HepG2 (cell line): ENCODE measurements around the gene AKR7A3. TPM values are rescaled to one million over a fixed set of nuclear protein-coding genes. Genes with fewer than 3 reads are reported as not detected.
A peak's percentile ranks its signal among the peaks of the same experiment; 100 is the strongest.

ENCODE experiments used
- EP300 ChIP-seq, 3 experiments: sonication (generic) in 1 of 3; formaldehyde crosslinking in 1 of 3; IDR thresholded peaks; 2 replicates each; pipeline versions ENCODE4 v1.5.1 to v1.6.1; 2011 to 2020; ENCODE audit warnings: low read depth in 2 of 3, low read length in 2 of 3, borderline replicate concordance in 1 of 3, improper control_type of control experiment in 1 of 3, mild to moderate bottlenecking in 1 of 3, missing genetic modification reagents in 1 of 3, moderate library complexity in 1 of 3
- ERF ChIP-seq: IDR thresholded peaks from 2 replicates; pipeline ENCODE4 v1.6.1; 2018; ENCODE audit warnings: missing biosample characterization, missing genetic modification reagents
- FOXJ3 ChIP-seq: sonication (generic); formaldehyde crosslinking; IDR thresholded peaks from 2 replicates; pipeline ENCODE4 v1.4.0; 2020; ENCODE audit warnings: missing genetic modification reagents, mild to moderate bottlenecking, borderline replicate concordance
- HOXD1 ChIP-seq: sonication (generic); formaldehyde crosslinking; IDR thresholded peaks from 2 replicates; pipeline ENCODE4 v1.5.0; 2020; ENCODE audit warnings: missing genetic modification reagents
- MIER3 ChIP-seq: IDR thresholded peaks from 2 replicates; pipeline ENCODE4 v1.6.1; 2016; ENCODE audit warnings: missing compliant biosample characterization, borderline replicate concordance
- NCOA1 ChIP-seq: sonication (generic); formaldehyde crosslinking; IDR thresholded peaks from 2 replicates; pipeline ENCODE4 v1.9.0; 2021; ENCODE audit warnings: missing genetic modification reagents
- NFKB2 ChIP-seq: sonication (generic); formaldehyde crosslinking; IDR thresholded peaks from 2 replicates; pipeline ENCODE4 v1.4.0; 2020; ENCODE audit warnings: missing genetic modification reagents, borderline replicate concordance
- POLR2A ChIP-seq, 2 experiments: IDR thresholded peaks; 2 replicates each; pipeline ENCODE4 v1.6.1; 2011; ENCODE audit warnings: low read depth in 2 of 2, low read length in 2 of 2, mild to moderate bottlenecking in 1 of 2, moderate library complexity in 1 of 2; ENCODE audit not compliant: insufficient read depth in 1 of 2
- POLR2AphosphoS5 ChIP-seq: IDR thresholded peaks from 2 replicates; pipeline ENCODE4 v1.6.1; 2012; ENCODE audit warnings: low read depth, low read length
- PPARG ChIP-seq: conservative IDR thresholded peaks from 2 replicates; pipeline ENCODE4 v1.6.1; 2016; ENCODE audit warnings: missing biosample characterization, missing genetic modification reagents
- SRF ChIP-seq: IDR thresholded peaks from 2 replicates; pipeline ENCODE4 v1.6.1; 2011; ENCODE audit warnings: mild to moderate bottlenecking, low read depth, low read length, moderate library complexity
- TERF1 ChIP-seq: sonication (generic); formaldehyde crosslinking; IDR thresholded peaks from 2 replicates; pipeline ENCODE4 v1.8.0; 2022; ENCODE audit warnings: mild to moderate bottlenecking, missing genetic modification reagents, moderate library complexity
- ZMAT3 ChIP-seq: sonication (generic); formaldehyde crosslinking; conservative IDR thresholded peaks from 2 replicates; pipeline ENCODE4 v1.7.0; 2021; ENCODE audit warnings: missing genetic modification reagents
- ZMYM3 ChIP-seq: sonication (generic); formaldehyde crosslinking; IDR thresholded peaks from 2 replicates; pipeline ENCODE4 v1.5.1; 2020; ENCODE audit warnings: mild to moderate bottlenecking, missing genetic modification reagents
- ZNF589 ChIP-seq: sonication (generic); formaldehyde crosslinking; conservative IDR thresholded peaks from 2 replicates; pipeline ENCODE4 v1.8.0; 2022; ENCODE audit warnings: mild to moderate bottlenecking, moderate library complexity, missing genetic modification reagents
- polyA plus RNA-seq, 8 experiments: library from polyadenylated mRNA; depleted of rRNA in 3 of 8; stranded (reverse) in 7 of 8; unstranded in 1 of 8; fragments of >200 nt; fragmentation: Illumina TruSeq in 4 of 8; extraction: Trizol in 4 of 8; gene quantifications; 2 replicates each; pipeline versions ENCODE4 v1.2.1 to v1.2.3, GENCODE V29; 2011 to 2016; ENCODE audit warnings: low read depth in 4 of 8, missing spikeins in 1 of 8, mixed read lengths in 1 of 8; ENCODE audit not compliant: insufficient read depth in 1 of 8
- total RNA-seq, 5 experiments: library from RNA; depleted of rRNA; stranded (reverse); fragments of >200 nt; fragmentation: Illumina TruSeq; extraction: Trizol; gene quantifications; 2 replicates each; pipeline ENCODE4 v1.2.3, GENCODE V29; 2016; ENCODE audit warnings: low read depth in 1 of 5
- TF ChIP-seq, protein P1 (sequence below): sonication (generic); formaldehyde crosslinking; conservative IDR thresholded peaks from 2 replicates; pipeline ENCODE4 v1.8.0; 2022; ENCODE audit warnings: mild to moderate bottlenecking, moderate library complexity, missing genetic modification reagents
- TF ChIP-seq, protein P2 (sequence below): sonication (generic); formaldehyde crosslinking; IDR thresholded peaks from 2 replicates; pipeline ENCODE4 v1.8.0; 2022; ENCODE audit warnings: mild to moderate bottlenecking, missing genetic modification reagents, moderate library complexity
- TF ChIP-seq, protein P3 (sequence below): IDR thresholded peaks from 2 replicates; pipeline ENCODE4 v1.6.1; 2016
- TF ChIP-seq, protein P4 (sequence below): sonication (generic); formaldehyde crosslinking; IDR thresholded peaks from 2 replicates; pipeline ENCODE4 v1.4.0; 2020; ENCODE audit warnings: low read depth, missing genetic modification reagents

Gene AKR7A3
- total and polyA plus RNA-seq, 2 of the 13 experiments (the other 11 are each of a cell fraction or from before 2014, with no cell fraction given), result 0.58 to 1.00 TPM

DNA sequence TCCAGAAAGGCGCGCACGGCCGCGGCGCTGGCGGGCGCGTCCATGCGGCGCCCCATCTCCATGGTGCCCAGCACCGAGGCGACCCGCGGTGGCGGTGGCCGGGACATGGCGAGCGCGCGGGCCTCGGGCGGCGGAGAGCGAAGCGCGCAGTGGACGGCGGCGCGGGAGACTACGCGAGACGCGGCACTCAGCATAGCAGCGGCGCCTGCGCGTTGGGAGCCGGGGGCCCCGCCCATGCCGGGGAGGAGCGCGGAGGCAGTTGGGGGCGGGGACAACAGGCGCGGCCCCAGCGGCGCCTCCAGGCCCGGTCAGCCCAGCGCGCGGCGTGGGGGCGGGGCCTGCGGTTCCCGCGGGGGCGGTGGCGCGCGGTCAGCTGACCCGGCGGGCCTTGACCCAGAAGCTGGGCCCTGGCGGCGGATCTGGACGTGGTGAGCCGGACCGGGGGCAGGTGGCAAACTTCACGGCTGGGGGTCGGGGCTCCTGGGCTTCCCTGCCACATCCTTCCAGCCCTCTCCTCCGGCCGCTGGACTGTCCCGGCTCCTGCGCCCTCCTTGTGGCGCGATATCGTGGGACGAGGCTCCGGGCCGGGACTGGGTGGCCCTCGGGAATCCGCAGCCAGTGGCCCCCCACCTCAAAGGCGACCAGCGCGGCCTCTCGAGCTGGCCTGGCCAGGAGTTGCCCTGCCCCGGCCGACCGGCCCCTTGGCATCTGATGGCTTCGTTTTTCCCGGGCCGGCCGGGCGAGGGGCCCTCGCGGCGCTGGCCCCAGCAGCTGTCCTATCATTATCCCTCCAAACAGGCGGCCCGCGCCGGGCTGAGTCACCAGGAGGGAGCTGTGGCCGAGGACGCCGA lies 23.6 kb upstream of the AKR7A3 start, which contains the start of the genes AKR7A2 and SLC66A1 (continued):
- TF ChIP-seq TERF1 (CRISPR knock-in tag) (no peak), ERF (CRISPR knock-in tag) (peak; percentile 11), ZMAT3 (CRISPR knock-in tag) (peak; percentile 52; the same call in 1 of the 2 replicates), ZNF589 (CRISPR knock-in tag) (0 out of 2 replicates have a peak, but pooled peaks have one; percentile 17), EP300 (IDR thresholded peaks at IDR 0.05; ENCODE audit: low read depth in 2 of 2, low read length in 2 of 2) (0 out of 4 replicates have a peak, but pooled peaks of 1 of the 2 experiments have one; percentile 8), EP300 (CRISPR knock-in tag; IDR thresholded peaks at IDR 0.05; ENCODE audit: borderline replicate concordance) (no peak), ZMYM3 (CRISPR knock-in tag) (no peak), NCOA1 (no peak), POLR2AphosphoS5 (peak; percentile 78), PPARG (CRISPR knock-in tag) (no peak; the same call in 1 of the 2 replicates), FOXJ3 (peak; percentile 31; the same call in 1 of the 2 replicates), MIER3 (CRISPR knock-in tag) (no peak), SRF (0 out of 2 replicates have a peak, but pooled peaks have one; percentile 19), HOXD1 (CRISPR knock-in tag) (peak; percentile 24), POLR2A (IDR thresholded peaks at IDR 0.05; ENCODE audit: insufficient read depth in 1 of 2, low read depth in 2 of 2, low read length in 2 of 2) (peak; percentile 79 to 89), NFKB2 (peak; percentile 41; the same call in 1 of the 2 replicates)
- TF ChIP-seq, protein P1, sequence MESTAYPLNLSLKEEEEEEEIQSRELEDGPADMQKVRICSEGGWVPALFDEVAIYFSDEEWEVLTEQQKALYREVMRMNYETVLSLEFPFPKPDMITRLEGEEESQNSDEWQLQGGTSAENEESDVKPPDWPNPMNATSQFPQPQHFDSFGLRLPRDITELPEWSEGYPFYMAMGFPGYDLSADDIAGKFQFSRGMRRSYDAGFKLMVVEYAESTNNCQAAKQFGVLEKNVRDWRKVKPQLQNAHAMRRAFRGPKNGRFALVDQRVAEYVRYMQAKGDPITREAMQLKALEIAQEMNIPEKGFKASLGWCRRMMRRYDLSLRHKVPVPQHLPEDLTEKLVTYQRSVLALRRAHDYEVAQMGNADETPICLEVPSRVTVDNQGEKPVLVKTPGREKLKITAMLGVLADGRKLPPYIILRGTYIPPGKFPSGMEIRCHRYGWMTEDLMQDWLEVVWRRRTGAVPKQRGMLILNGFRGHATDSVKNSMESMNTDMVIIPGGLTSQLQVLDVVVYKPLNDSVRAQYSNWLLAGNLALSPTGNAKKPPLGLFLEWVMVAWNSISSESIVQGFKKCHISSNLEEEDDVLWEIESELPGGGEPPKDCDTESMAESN (CRISPR knock-in tag), result peak; percentile 87; the same call in 1 of the 2 replicates
- TF ChIP-seq, protein P2, sequence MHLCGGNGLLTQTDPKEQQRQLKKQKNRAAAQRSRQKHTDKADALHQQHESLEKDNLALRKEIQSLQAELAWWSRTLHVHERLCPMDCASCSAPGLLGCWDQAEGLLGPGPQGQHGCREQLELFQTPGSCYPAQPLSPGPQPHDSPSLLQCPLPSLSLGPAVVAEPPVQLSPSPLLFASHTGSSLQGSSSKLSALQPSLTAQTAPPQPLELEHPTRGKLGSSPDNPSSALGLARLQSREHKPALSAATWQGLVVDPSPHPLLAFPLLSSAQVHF (CRISPR knock-in tag), result peak; percentile 66; the same call in 1 of the 2 replicates
- TF ChIP-seq, protein P3, sequence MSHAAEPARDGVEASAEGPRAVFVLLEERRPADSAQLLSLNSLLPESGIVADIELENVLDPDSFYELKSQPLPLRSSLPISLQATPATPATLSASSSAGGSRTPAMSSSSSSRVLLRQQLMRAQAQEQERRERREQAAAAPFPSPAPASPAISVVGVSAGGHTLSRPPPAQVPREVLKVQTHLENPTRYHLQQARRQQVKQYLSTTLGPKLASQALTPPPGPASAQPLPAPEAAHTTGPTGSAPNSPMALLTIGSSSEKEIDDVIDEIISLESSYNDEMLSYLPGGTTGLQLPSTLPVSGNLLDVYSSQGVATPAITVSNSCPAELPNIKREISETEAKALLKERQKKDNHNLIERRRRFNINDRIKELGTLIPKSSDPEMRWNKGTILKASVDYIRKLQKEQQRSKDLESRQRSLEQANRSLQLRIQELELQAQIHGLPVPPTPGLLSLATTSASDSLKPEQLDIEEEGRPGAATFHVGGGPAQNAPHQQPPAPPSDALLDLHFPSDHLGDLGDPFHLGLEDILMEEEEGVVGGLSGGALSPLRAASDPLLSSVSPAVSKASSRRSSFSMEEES (CRISPR knock-in tag), result peak; percentile 52; the same call in 1 of the 2 replicates
- TF ChIP-seq, protein P4, sequence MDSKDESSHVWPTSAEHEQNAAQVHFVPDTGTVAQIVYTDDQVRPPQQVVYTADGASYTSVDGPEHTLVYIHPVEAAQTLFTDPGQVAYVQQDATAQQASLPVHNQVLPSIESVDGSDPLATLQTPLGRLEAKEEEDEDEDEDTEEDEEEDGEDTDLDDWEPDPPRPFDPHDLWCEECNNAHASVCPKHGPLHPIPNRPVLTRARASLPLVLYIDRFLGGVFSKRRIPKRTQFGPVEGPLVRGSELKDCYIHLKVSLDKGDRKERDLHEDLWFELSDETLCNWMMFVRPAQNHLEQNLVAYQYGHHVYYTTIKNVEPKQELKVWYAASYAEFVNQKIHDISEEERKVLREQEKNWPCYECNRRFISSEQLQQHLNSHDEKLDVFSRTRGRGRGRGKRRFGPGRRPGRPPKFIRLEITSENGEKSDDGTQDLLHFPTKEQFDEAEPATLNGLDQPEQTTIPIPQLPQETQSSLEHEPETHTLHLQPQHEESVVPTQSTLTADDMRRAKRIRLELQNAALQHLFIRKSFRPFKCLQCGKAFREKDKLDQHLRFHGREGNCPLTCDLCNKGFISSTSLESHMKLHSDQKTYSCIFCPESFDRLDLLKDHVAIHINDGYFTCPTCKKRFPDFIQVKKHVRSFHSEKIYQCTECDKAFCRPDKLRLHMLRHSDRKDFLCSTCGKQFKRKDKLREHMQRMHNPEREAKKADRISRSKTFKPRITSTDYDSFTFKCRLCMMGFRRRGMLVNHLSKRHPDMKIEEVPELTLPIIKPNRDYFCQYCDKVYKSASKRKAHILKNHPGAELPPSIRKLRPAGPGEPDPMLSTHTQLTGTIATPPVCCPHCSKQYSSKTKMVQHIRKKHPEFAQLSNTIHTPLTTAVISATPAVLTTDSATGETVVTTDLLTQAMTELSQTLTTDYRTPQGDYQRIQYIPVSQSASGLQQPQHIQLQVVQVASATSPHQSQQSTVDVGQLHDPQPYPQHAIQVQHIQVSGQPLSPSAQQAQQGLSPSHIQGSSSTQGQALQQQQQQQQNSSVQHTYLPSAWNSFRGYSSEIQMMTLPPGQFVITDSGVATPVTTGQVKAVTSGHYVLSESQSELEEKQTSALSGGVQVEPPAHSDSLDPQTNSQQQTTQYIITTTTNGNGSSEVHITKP, result peak; percentile 45; the same call in 1 of the 2 replicates
